Smooth muscle cell (in vitro differentiated cells): ENCODE data around the gene NR1D2. TPM values are rescaled to one million over a fixed set of nuclear protein-coding genes. Genes with fewer than 3 reads are reported as not detected.

Source experiments
- DNase-seq: peaks from one replicate; lab custom pipeline; 2025; ENCODE audit not compliant: unreplicated experiment; lab: John Stamatoyannopoulos, UW
- H2AFZ ChIP-seq: fragments of 200-600 bp; sonication (generic); 2 replicates; pipeline ENCODE4 v1.6.0; 2016; ENCODE audit warnings: antibody characterized with exemption, low read depth, mild to moderate bottlenecking
- H3F3A ChIP-seq: fragments of 200-600 bp; sonication (generic); 2 replicates; pipeline ENCODE4 v1.6.0; 2017; ENCODE audit warnings: antibody characterized with exemption, low read depth
- H3K27ac ChIP-seq: fragments of 200-600 bp; sonication (generic); 2 replicates; pipeline ENCODE4 v1.5.1; 2016; ENCODE audit warnings: low read depth, mild to moderate bottlenecking
- H3K27me3 ChIP-seq: fragments of 200-600 bp; sonication (generic); 2 replicates; pipeline ENCODE4 v1.6.1; 2016; ENCODE audit warnings: low read depth, mild to moderate bottlenecking
- H3K36me3 ChIP-seq: fragments of 200-600 bp; sonication (generic); 2 replicates; pipeline ENCODE4 v1.5.1; 2016; ENCODE audit warnings: low read depth
- H3K4me1 ChIP-seq: fragments of 200-600 bp; sonication (generic); 2 replicates; pipeline ENCODE4 v1.5.1; 2016; ENCODE audit warnings: low read depth
- H3K4me2 ChIP-seq: fragments of 200-600 bp; sonication (generic); 2 replicates; pipeline ENCODE4 v1.6.0; 2016; ENCODE audit warnings: mild to moderate bottlenecking
- H3K4me3 ChIP-seq: fragments of 200-600 bp; sonication (generic); 2 replicates; pipeline ENCODE4 v1.5.1; 2016; ENCODE audit warnings: mild to moderate bottlenecking
- H3K79me2 ChIP-seq: fragments of 200-600 bp; sonication (generic); 2 replicates; pipeline ENCODE4 v1.6.0; 2016; ENCODE audit warnings: low read depth, mild to moderate bottlenecking
- H3K9ac ChIP-seq: fragments of 200-600 bp; sonication (generic); 2 replicates; pipeline ENCODE4 v1.6.0; 2016; ENCODE audit warnings: low read depth
- H3K9me3 ChIP-seq: fragments of 200-600 bp; sonication (generic); replicated peaks from 2 replicates; pipeline ENCODE4 v1.5.1; 2016; ENCODE audit warnings: low read depth
- H4K20me1 ChIP-seq: fragments of 200-600 bp; sonication (generic); 2 replicates; pipeline ENCODE4 v1.6.0; 2016; ENCODE audit warnings: low read depth
- WGBS: methylation state at CpG from one replicate; pipeline ENCODE4 v1.1.7; 2016; ENCODE audit warnings: low lambda C conversion rate; 5-methylcytosine and 5-hydroxymethylcytosine counted together
- polyA plus RNA-seq: library from polyadenylated mRNA; unstranded; fragments of >200 nt; fragmentation: Nextera tagmentation; extraction: Ambion mirVana; gene quantifications from 2 replicates; pipeline ENCODE4 v1.2.1, GENCODE V29; 2016
- total RNA-seq: library from RNA; depleted of rRNA; stranded (reverse); fragments of >200 nt; gene quantifications from 2 replicates; pipeline ENCODE4 v1.2.3, GENCODE V29; 2014
- TF ChIP-seq, protein P1 (sequence below): fragments of 200-600 bp; sonication (generic); IDR thresholded peaks from 2 replicates; pipeline ENCODE4 v1.5.1; 2017; ENCODE audit warnings: borderline replicate concordance, mild to moderate bottlenecking, antibody characterized with exemption; ENCODE audit not compliant: insufficient read depth, poor library complexity, severe bottlenecking

NR1D2 gene
- total and polyA plus RNA-seq, 2 experiments from 2014 or later, result 11.7 to 37.8 TPM

DNA sequence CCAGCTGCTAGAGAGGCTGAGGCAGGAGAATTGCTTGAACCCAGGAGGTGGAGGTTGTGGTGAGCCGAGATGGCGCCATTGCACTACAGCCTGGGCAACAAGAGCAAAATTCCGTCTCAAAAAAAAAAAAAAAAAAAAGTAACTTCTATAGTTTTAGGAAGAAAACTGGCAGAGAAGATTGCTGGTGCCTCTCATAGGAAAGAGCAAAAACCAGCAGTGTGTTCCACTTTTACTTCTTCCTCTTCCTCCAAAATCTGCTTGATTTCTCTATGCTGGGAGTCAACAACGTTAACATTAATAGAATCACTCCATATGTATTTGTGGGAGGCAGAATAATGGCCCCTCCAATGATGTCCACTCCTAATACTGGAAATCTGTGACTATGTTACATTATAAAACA lies 12.5 kb upstream of the NR1D2 start:
- Histone ChIP-seq H3F3A (no peaks in the 10 kb centered on the region), H4K20me1 (no peaks in the 10 kb centered on the region), H3K27me3 (no peaks in the 10 kb centered on the region), H3K79me2 (no peaks in the 10 kb centered on the region), H3K4me2 (no peak overlapping the region), H3K9ac (no peak overlapping the region), H2AFZ (no peak overlapping the region), H3K4me3 (no peak overlapping the region), H3K4me1 (no peaks in the 10 kb centered on the region), H3K9me3 (no peaks in the 10 kb centered on the region), H3K27ac (no peak overlapping the region), H3K36me3 (no peaks in the 10 kb centered on the region)
- WGBS, result 87% methylated on average over 4 of the region's 4 CpGs
- no peak for DNase-seq
- TF ChIP-seq, protein P1, sequence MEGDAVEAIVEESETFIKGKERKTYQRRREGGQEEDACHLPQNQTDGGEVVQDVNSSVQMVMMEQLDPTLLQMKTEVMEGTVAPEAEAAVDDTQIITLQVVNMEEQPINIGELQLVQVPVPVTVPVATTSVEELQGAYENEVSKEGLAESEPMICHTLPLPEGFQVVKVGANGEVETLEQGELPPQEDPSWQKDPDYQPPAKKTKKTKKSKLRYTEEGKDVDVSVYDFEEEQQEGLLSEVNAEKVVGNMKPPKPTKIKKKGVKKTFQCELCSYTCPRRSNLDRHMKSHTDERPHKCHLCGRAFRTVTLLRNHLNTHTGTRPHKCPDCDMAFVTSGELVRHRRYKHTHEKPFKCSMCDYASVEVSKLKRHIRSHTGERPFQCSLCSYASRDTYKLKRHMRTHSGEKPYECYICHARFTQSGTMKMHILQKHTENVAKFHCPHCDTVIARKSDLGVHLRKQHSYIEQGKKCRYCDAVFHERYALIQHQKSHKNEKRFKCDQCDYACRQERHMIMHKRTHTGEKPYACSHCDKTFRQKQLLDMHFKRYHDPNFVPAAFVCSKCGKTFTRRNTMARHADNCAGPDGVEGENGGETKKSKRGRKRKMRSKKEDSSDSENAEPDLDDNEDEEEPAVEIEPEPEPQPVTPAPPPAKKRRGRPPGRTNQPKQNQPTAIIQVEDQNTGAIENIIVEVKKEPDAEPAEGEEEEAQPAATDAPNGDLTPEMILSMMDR, result no peak

DNA sequence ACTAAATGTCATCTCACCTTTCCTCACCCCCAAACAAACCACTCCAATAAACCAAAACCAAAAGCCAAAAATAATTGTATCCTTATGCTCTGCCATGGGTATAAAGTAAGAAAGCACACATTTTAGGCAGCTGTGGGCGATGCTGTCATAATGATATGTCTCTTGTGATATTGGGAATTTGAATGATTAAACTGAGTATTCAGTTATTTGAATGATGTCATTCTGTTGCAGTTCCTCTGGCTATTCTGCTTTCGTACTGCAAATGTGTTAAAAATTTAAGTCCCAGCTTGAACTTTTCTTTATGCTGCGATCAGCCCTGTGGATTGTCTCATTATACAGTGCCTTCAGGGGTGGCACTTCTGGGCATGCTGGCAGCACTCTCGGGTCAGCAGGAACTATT lies 10.8 kb upstream of the NR1D2 start:
- TF ChIP-seq, protein P1, result no peak
- no peak overlapping the region for H3K4me2 ChIP-seq
- no peak overlapping the region for H2AFZ ChIP-seq
- no peaks in the 10 kb centered on the region for H3K9me3 ChIP-seq
- no peaks in the 10 kb centered on the region for H3K36me3 ChIP-seq
- no peaks in the 10 kb centered on the region for H3K79me2 ChIP-seq
- 88% methylated on average over 4 of the region's 4 CpGs for WGBS
- H3K27me3 ChIP-seq, result no peaks in the 10 kb centered on the region
- DNase-seq, result no peak
- H3K4me3 ChIP-seq, result no peak overlapping the region
- H4K20me1 ChIP-seq, result no peaks in the 10 kb centered on the region
- H3F3A ChIP-seq, result no peaks in the 10 kb centered on the region
- H3K27ac ChIP-seq, result no peak overlapping the region
- no peaks in the 10 kb centered on the region for H3K4me1 ChIP-seq
- no peak overlapping the region for H3K9ac ChIP-seq

DNA sequence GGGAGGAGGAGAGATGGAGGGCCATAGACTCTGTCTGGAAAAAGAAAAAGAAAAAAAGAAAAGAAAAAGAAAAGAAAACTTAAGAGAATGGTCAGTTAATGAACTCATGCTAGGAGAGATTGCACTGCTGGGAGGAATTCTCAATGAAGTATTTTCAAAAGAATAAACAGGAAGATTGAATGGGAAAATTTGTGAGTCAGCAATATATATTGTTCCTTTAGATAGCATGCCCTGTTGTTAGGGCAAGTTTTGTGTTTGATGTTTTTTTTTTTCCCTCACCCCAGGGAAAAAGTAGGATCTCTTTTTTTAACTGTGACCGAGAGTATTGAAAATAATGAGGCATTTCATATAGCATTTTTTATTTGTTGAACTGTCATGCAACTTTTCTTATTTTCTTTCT lies 7.8 kb upstream of the NR1D2 start:
- Histone ChIP-seq H3K4me2 (no peak overlapping the region), H2AFZ (no peak overlapping the region), H3K4me3 (no peak overlapping the region), H3K4me1 (no peaks in the 10 kb centered on the region), H4K20me1 (no peaks in the 10 kb centered on the region), H3K27ac (no peak overlapping the region), H3K36me3 (no peaks in the 10 kb centered on the region), H3F3A (no peaks in the 10 kb centered on the region), H3K27me3 (no peaks in the 10 kb centered on the region), H3K79me2 (no peaks in the 10 kb centered on the region), H3K9ac (no peak overlapping the region), H3K9me3 (no peaks in the 10 kb centered on the region)
- TF ChIP-seq, protein P1, result no peak
- WGBS, result 96% methylated on average over 1 of the region's 1 CpG
- no peak for DNase-seq

DNA sequence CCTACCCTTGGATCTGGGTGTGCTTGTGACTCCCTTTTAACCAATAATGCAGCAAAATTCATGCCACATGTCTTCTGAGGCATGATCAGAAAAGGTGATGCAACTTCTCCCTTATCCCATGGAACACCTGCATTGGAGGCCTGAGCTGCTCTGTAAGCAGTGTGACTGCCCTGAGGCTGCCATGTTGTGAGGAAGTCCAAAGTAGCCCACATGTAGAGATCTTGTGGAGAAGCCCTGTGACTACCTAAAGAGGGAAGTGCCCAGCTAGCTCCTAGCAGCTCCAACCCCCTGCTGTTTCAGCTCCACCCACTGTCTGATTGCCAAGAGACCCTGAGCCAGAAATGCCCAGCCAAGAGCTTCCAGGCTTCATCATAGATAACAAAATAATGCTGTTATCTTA lies 6.4 kb upstream of the NR1D2 start:
- H3F3A ChIP-seq, result no peaks in the 10 kb centered on the region
- no peaks in the 10 kb centered on the region for H3K79me2 ChIP-seq
- H3K27me3 ChIP-seq, result no peaks in the 10 kb centered on the region
- no peaks in the 10 kb centered on the region for H3K4me1 ChIP-seq
- TF ChIP-seq, protein P1, result no peak
- no peak overlapping the region for H3K27ac ChIP-seq
- no peak overlapping the region for H3K4me3 ChIP-seq
- H3K4me2 ChIP-seq, result no peak overlapping the region
- DNase-seq, result no peak
- no peaks in the 10 kb centered on the region for H3K9me3 ChIP-seq
- no peaks in the 10 kb centered on the region for H3K36me3 ChIP-seq
- no peak overlapping the region for H2AFZ ChIP-seq
- H3K9ac ChIP-seq, result no peak overlapping the region
- no peaks in the 10 kb centered on the region for H4K20me1 ChIP-seq
